Left ventricle myocardium superior (tissue), 1 donor: ENCODE data around the gene ZBTB4. TPM values are rescaled to one million over a fixed set of nuclear protein-coding genes. Genes with fewer than 3 reads are reported as not detected.

Source experiments
- ATAC-seq: fragments of 200-7000 bp; cut with Tn5 transposase; one replicate; pipeline ENCODE4 v1.9.1; 2020; ENCODE audit warnings: mild to moderate bottlenecking, moderate library complexity
- DNase-seq: peaks from one replicate; pipeline ENCODE4 v3.0.0-alpha.2; 2020
- intact Hi-C: fragments of 100-400 bp; cut with micrococcal nuclease; formaldehyde crosslinking; loops from one replicate; pipeline ENCODE4 v1.11.0; 2022
- total RNA-seq: library from RNA; stranded (reverse); fragmentation: NEBNext Ultra II Directional; extraction: Animal tissue kit (Norgen Biotek cat#: 25700); gene quantifications from one replicate; pipeline ENCODE4 v1.2.1, GENCODE V29; 2021
- donor health status: DM: no; HTN: yes; CAD: no; lungs with severe emphysema.

Gene ZBTB4
- total RNA-seq, 1 donor from 2014 or later, result 70.9 TPM

GRCh38 chr17:7445619-7445968 lies 33.8 kb downstream of the ZBTB4 start:
- DNase-seq (peak; percentile 47), ATAC-seq (peak; percentile 18)
- intact Hi-C loops, result no loop called here

- DNase-seq (peak; percentile 91), ATAC-seq (peak; percentile 90)
- intact Hi-C loops, result no loop called here
Observed at GRCh38 chr17:7444682-7445618, 34.5 kb downstream of the ZBTB4 start, which contains the start of gene CHRNB1. Gene CHRNB1 (plus strand): TSS chr17:7445061. CDS start chr17:7445128, 67 bp downstream.

DNA sequence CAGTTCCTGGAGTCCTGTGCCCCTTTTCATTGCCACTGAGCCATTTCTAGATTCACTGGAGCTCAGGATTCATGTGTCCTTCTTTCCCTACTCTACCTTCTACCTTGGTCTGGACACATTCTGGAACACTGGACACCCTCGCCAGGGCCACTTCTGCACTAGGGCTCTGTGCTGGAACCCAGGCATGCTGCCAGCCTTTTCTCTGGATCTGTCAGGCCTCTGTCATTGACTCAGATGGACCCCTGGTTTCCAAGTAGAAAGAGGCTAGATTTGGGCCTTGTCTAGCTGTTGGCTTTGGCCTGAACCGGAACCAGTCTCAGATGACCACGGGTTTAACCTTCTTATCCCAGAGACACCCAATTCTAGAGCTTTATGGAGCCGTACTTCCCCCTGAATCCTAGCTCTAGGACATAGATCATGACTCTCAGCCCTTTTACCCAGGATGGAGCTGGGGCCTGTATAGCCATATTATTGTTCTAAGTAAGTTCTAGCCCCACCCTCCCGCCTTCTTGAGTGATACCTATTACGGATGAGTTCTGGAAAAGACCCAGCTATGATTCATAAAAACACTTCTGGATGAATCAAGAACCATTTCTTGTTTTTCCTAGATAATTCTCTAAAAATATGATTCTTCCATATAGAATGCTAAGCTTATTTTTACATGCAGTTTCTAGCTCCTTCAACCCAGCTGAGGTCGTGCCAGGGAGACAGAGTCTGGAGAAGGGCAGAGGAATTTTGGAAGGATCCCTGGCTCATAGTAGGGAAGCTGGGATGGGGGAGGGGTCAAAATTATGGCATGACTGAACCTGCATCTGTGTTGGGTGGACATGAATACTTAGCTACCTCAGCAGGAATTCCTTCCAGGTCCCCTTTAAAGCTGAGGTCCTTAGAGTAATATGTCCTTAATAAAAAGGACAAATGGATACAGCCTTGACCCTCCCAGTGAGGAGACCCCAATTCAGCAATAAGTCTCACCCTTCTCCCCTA lies 35.6 kb downstream of the ZBTB4 start:
- intact Hi-C loops, result no loop called here
- ATAC-seq (no peak), DNase-seq (no peak)

DNA sequence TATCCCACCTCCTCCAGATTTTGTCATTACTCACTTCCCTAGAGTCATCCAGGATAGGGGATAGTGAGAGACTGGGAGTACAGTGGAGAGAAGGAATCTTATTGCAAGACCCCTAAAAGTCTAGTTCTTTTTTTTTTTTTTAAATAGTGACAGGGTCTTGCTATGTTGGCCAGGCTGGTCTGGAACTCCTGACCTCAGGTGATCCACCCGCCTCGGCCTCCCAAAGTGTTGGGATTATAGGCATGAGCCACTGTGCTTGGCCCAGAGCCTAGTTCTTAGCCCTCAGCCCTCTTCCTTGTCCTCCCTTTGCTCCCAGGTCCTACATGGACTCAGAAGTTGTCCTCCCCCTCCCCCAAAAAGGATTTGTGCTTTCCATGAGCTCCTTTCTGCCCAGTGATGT lies 37.3 kb downstream of the ZBTB4 start:
- DNase-seq (no peak), ATAC-seq (no peak)
- intact Hi-C loops, result no loop called here

DNA sequence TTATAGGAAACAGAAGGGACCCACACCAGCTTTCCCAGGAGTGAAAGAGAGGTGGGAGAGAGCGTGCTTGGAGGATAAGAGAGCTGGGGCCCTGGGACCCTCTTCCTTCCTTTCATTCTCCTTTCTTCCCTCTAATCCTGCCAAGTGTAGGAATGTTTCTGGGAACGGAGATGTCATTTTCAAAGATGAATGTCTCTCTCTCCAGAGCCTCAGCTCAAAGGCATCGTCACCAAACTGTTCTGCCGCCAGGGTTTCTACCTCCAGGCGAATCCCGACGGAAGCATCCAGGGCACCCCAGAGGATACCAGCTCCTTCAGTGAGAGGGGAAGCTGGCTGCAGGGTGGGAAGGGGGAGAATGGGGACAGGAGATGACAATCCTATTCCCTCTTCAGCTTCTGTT lies 38.2 kb downstream of the ZBTB4 start:
- no peak for ATAC-seq
- intact Hi-C loops, result no loop called here
- DNase-seq, result no peak

GRCh38 chr17:7440834-7441195 lies 38.6 kb downstream of the ZBTB4 start:
- peak; percentile 6 for ATAC-seq
- intact Hi-C loops, result no loop called here

GRCh38 chr17:7440113-7440833 lies 39.2 kb downstream of the ZBTB4 start:
- DNase-seq (peak; percentile 84), ATAC-seq (peak; percentile 14)
- intact Hi-C loops, result no loop called here

More at GRCh38 chr17:7440834-7441195, 38.6 kb downstream of the ZBTB4 start:
- DNase-seq, result peak; percentile 77

GRCh38 chr17:7439462-7440112 lies 39.8 kb downstream of the ZBTB4 start, which contains the start of gene FGF11:
Gene FGF11 (plus strand): TSS chr17:7439512. CDS start chr17:7439621, 109 bp downstream.
- ATAC-seq (no peak), DNase-seq (no peak)
- intact Hi-C loops, result no loop called here

- DNase-seq, result no peak
- ATAC-seq, result no peak
- intact Hi-C loops, result no loop called here
Observed at GRCh38 chr17:7438656-7439460, 40.6 kb downstream of the ZBTB4 start.

GRCh38 chr17:7437950-7438614 lies 41.3 kb downstream of the ZBTB4 start:
- intact Hi-C loops, result no loop called here
- ATAC-seq (peak; percentile 20), DNase-seq (peak; percentile 87)

- ATAC-seq, result peak; percentile 0
- intact Hi-C loops, result no loop called here
- no peak for DNase-seq
Observed at GRCh38 chr17:7437369-7437863, 42.0 kb downstream of the ZBTB4 start.

DNA sequence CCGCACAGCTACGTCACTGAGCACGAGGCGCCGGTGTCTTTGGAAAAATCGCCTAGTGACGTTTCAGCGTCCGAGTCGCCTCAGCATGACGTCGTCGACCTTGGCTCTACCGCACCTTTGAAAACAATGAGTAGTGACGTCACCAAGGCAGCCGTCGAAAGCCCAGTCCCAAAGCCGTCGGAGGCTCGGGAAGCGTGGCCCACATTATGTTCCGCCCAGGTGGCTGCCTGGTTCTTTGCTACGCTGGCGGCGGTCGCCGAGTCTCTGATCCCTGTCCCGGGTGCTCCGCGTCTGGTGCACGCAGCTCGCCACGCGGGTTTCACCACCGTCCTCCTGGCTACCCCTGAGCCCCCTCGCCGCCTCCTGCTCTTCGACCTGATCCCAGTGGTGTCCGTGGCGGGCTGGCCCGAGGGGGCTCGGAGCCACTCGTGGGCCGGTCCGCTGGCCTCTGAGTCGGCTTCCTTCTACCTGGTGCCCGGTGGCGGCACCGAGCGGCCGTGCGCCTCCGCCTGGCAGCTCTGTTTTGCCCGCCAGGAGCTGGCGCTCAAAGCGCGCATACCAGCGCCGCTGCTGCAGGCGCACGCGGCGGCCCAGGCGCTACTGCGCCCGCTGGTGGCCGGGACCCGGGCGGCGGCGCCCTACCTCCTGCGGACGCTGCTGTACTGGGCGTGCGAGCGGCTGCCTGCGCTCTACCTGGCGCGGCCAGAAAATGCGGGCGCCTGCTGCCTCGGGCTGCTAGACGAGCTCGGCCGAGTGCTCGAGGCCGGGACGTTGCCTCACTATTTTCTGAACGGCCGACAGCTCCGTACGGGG lies 42.7 kb downstream of the ZBTB4 start:
- peak; percentile 80 for ATAC-seq
- intact Hi-C loops, result no loop called here

GRCh38 chr17:7435676-7436555 lies 43.5 kb downstream of the ZBTB4 start:
- peak; percentile 4 for ATAC-seq
- DNase-seq, result peak; percentile 62
- intact Hi-C loops, result no loop called here

More for the DNA sequence above, 42.7 kb downstream of the ZBTB4 start:
- peak; percentile 92 for DNase-seq

- no peak for ATAC-seq
- intact Hi-C loops, result no loop called here
- no peak for DNase-seq
Observed at GRCh38 chr17:7432296-7432695, 47.1 kb downstream of the ZBTB4 start.

DNA sequence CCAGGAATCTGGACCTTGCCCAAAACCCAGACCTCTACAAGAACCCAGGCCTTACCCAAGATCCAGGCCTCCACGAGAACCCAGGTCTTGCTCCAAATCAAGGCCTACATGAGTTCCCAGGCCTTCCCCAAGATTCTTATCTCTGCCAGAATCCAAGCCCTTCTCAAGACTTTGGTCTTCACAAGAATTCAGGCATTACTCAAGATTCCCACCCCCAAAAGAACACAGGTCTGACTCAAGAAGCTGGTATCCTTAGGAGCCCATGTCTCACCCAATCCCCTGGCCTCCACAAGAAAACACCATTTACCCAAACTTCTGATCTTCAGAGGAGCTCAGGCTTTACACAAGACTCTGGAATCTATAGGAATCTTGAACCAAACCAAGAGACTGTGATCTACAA lies 48.2 kb downstream of the ZBTB4 start:
- intact Hi-C loops, result no loop called here
- DNase-seq (no peak), ATAC-seq (no peak)
